Breast epithelium (tissue), 4 donors: Measurements from ENCODE around the gene SMARCE1. TPM values are rescaled to one million over a fixed set of nuclear protein-coding genes. Genes with fewer than 3 reads are reported as not detected.
A peak's percentile ranks its signal among the peaks of the same experiment; 100 is the strongest.

ENCODE experiments used
- DNase-seq, 2 donors: peaks; one replicate each; pipeline ENCODE4 v3.0.0-alpha.2; 2019; ENCODE audit warnings: low spot score in 2 of 2
- H3K27ac ChIP-seq, 2 donors: fragments of 200-600 bp; sonication (generic) in 1 of 2; one replicate each; pipeline ENCODE4 v1.5.1; 2016 to 2019; ENCODE audit warnings: mild to moderate bottlenecking in 1 of 2
- H3K27me3 ChIP-seq, 2 donors: fragments of 200-600 bp; sonication (generic) in 1 of 2; one replicate each; pipeline versions ENCODE4 v1.5.1 to v1.6.0; 2017 to 2019; ENCODE audit warnings: control low read depth in 1 of 2, mild to moderate bottlenecking in 1 of 2
- H3K36me3 ChIP-seq: fragments of 200-600 bp; one replicate; pipeline ENCODE4 v1.5.1; 2019
- H3K4me1 ChIP-seq, 2 donors: fragments of 200-600 bp; sonication (generic); one replicate each; pipeline ENCODE4 v1.5.1; 2016 to 2019; ENCODE audit warnings: control low read depth in 1 of 2
- H3K4me3 ChIP-seq, 3 donors: fragments of 200-600 bp; sonication (generic); 1 replicate in 2 of 3; 2 replicates in 1 of 3; pipeline ENCODE4 v1.5.1; 2016 to 2019; ENCODE audit warnings: mild to moderate bottlenecking in 3 of 3, moderate library complexity in 2 of 3
- H3K9me3 ChIP-seq, 2 donors: fragments of 200-600 bp; sonication (generic) in 1 of 2; one replicate each; pipeline ENCODE4 v1.5.1; 2016 to 2019; ENCODE audit warnings: control low read depth in 1 of 2
- CTCF ChIP-seq, 3 donors: fragments of 450-650 bp; IDR thresholded peaks; one replicate each; pipeline ENCODE4 v1.5.1; 2016 to 2017; ENCODE audit warnings: antibody characterized with exemption in 3 of 3, mild to moderate bottlenecking in 3 of 3, moderate library complexity in 3 of 3
- POLR2A ChIP-seq: fragments of 450-650 bp; IDR thresholded peaks from one replicate; pipeline ENCODE4 v1.6.1; 2016; ENCODE audit warnings: antibody characterized with exemption, mild to moderate bottlenecking, moderate library complexity
- POLR2AphosphoS5 ChIP-seq, 3 donors: sonication (generic); formaldehyde crosslinking; IDR thresholded peaks; one replicate each; pipeline ENCODE4 v1.6.1; 2017; ENCODE audit warnings: antibody characterized with exemption in 3 of 3
- intact Hi-C: fragments of 100-400 bp; cut with DNase I; formaldehyde crosslinking; loops from one replicate; pipeline ENCODE4 v1.15.1; 2023; ENCODE audit warnings: low total_unique reads
- total RNA-seq, 3 donors: library from RNA; depleted of rRNA; stranded (reverse); fragments of >200 nt; gene quantifications; one replicate each; pipeline ENCODE4 v1.1.0, GENCODE V29; 2016

Gene SMARCE1
- total RNA-seq, 3 donors from 2014 or later = 91.4 to 122 (median 98.4) TPM

DNA sequence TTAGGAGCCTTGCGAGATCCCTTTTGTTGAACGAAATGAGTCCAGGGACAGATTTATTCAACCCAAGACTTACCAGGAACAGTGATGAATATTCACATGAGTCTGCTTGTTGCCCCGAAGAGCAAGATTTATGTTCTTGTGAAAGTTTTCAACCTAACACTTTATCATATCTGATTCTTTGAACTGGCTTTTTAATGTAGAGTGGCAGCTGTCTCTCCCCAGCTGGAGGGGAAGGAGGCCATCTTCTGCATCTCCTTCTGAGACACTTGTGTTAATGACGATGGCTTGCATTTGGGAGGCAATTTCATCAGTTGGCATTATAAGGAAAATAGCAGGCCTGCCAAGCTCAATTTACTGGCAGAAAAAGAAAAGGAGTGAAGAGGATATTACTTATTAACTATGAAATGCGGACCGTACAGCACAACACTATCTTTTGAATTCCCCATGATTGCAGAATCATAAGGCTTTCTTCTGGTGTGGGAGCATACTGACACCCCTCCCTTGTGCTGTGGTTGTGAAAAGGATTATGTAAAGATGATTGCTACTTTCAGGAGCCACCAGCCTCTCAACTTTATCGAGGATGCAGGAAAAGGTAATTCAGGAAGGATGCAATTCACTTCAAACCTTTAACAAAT is 35.7 kb downstream of the SMARCE1 start:
- intact Hi-C loops = no loop called here
- no peak for DNase-seq
- TF ChIP-seq CTCF (IDR thresholded peaks at IDR 0.05) (no peak), POLR2A (no peak), POLR2AphosphoS5 (IDR thresholded peaks at IDR 0.05) (no peak)
- no peaks in the 10 kb centered on the region for H3K9me3 ChIP-seq
- H3K36me3 ChIP-seq = no peaks in the 10 kb centered on the region
- H3K27ac ChIP-seq = no peak overlapping the region
- H3K4me1 ChIP-seq = no peaks in the 10 kb centered on the region
- H3K4me3 ChIP-seq = no peak overlapping the region
- no peaks in the 10 kb centered on the region for H3K27me3 ChIP-seq

- Histone ChIP-seq H3K27ac (no peak overlapping the region), H3K4me3 (no peak overlapping the region), H3K4me1 (no peaks in the 10 kb centered on the region), H3K9me3 (no peaks in the 10 kb centered on the region), H3K27me3 (no peaks in the 10 kb centered on the region), H3K36me3 (no peaks in the 10 kb centered on the region)
- TF ChIP-seq CTCF (IDR thresholded peaks at IDR 0.05) (no peak), POLR2AphosphoS5 (IDR thresholded peaks at IDR 0.05) (no peak), POLR2A (no peak)
- intact Hi-C loops = no loop called here
- DNase-seq = no peak
Measured at GRCh38 chr17:40610359-40610758, 37.3 kb downstream of the SMARCE1 start.

- no peaks in the 10 kb centered on the region for H3K4me1 ChIP-seq
- no peaks in the 10 kb centered on the region for H3K36me3 ChIP-seq
- peak overlapping the region in 1 of 2 donors; percentile 84 for H3K27ac ChIP-seq
- intact Hi-C loops = no loop called here
- no peak overlapping the region for H3K4me3 ChIP-seq
- DNase-seq = no peak
- no peak for TF ChIP-seq CTCF (IDR thresholded peaks at IDR 0.05)
- TF ChIP-seq POLR2A = no peak
- no peak for TF ChIP-seq POLR2AphosphoS5 (IDR thresholded peaks at IDR 0.05)
- H3K9me3 ChIP-seq = no peaks in the 10 kb centered on the region
- H3K27me3 ChIP-seq = no peaks in the 10 kb centered on the region
Measured at GRCh38 chr17:40608061-40608581, 39.5 kb downstream of the SMARCE1 start.

GRCh38 chr17:40607641-40608040 is 40.0 kb downstream of the SMARCE1 start:
- no peaks in the 10 kb centered on the region for H3K27me3 ChIP-seq
- peak overlapping the region; percentile 50 to 84 for H3K27ac ChIP-seq
- DNase-seq = no peak

More at GRCh38 chr17:40607641-40608040, 40.0 kb downstream of the SMARCE1 start:
- no peaks in the 10 kb centered on the region for H3K9me3 ChIP-seq
- H3K4me1 ChIP-seq = no peaks in the 10 kb centered on the region
- intact Hi-C loops = no loop called here
- no peaks in the 10 kb centered on the region for H3K36me3 ChIP-seq
- H3K4me3 ChIP-seq = no peak overlapping the region
- TF ChIP-seq POLR2AphosphoS5 (IDR thresholded peaks at IDR 0.05) = no peak
- no peak for TF ChIP-seq CTCF (IDR thresholded peaks at IDR 0.05)
- no peak for TF ChIP-seq POLR2A
